Cerebellar nuclear complex (tissue), 1 donor: ENCODE results near the gene PLA2G15.

Experiments
- DNase-seq, 2 experiments: peaks; one replicate each; lab custom pipeline; 2025; lab: John Stamatoyannopoulos, UW

Gene PLA2G15

GRCh38 chr16:68232335-68232734, 12.8 kb upstream of the PLA2G15 start:
- no peak for DNase-seq

GRCh38 chr16:68233085-68233834, 11.9 kb upstream of the PLA2G15 start:
- DNase-seq, result no peak

- DNase-seq, result no peak
These were observed 11.4 kb upstream of the PLA2G15 start for GRCh38 chr16:68233835-68234187.

- no peak for DNase-seq
These were observed 10.7 kb upstream of the PLA2G15 start for GRCh38 chr16:68234188-68235107.

GRCh38 chr16:68235108-68235886, 9.9 kb upstream of the PLA2G15 start:
- DNase-seq, result no peak

- DNase-seq, result no peak
These were observed 9.4 kb upstream of the PLA2G15 start, which contains the start of gene ESRP2 for GRCh38 chr16:68235887-68236136. Gene ESRP2, minus strand, starts transcription at chr16:68236127. Its CDS starts 82 bp downstream, at chr16:68236045.

GRCh38 chr16:68236137-68236825, 8.9 kb upstream of the PLA2G15 start:
- no peak for DNase-seq

- no peak for DNase-seq
These were observed 8.3 kb upstream of the PLA2G15 start for GRCh38 chr16:68236826-68237242.

- peak; percentile 89 to 99 for DNase-seq
These were observed 7.7 kb upstream of the PLA2G15 start for GRCh38 chr16:68237243-68238028.

- DNase-seq, result no peak
These were observed 7.2 kb upstream of the PLA2G15 start for GRCh38 chr16:68238029-68238345.

GRCh38 chr16:68242085-68242484, 3.1 kb upstream of the PLA2G15 start:
- DNase-seq, result no peak

- DNase-seq, result no peak
These were observed 2.0 kb upstream of the PLA2G15 start for GRCh38 chr16:68242926-68243858.

- no peak for DNase-seq
These were observed 681 bp upstream of the PLA2G15 start for GRCh38 chr16:68244481-68244902.

GRCh38 chr16:68246121-68246520, 948 bp downstream of the PLA2G15 start:
- no peak for DNase-seq

GRCh38 chr16:68246666-68247065, 1.5 kb downstream of the PLA2G15 start:
- no peak for DNase-seq

GRCh38 chr16:68247400-68247799, 2.2 kb downstream of the PLA2G15 start:
- DNase-seq, result no peak

GRCh38 chr16:68247932-68248331, 2.8 kb downstream of the PLA2G15 start:
- DNase-seq, result no peak

GRCh38 chr16:68249371-68249770, 4.2 kb downstream of the PLA2G15 start:
- no peak for DNase-seq

GRCh38 chr16:68250951-68251350, 5.8 kb downstream of the PLA2G15 start:
- DNase-seq, result no peak

GRCh38 chr16:68251832-68252231, 6.7 kb downstream of the PLA2G15 start:
- DNase-seq, result peak; percentile 74 to 84
